A549 (cell line): ENCODE measurements around the gene ATG10.

ENCODE experiments used
- BHLHE40 ChIP-seq: IDR thresholded peaks from 2 replicates; pipeline ENCODE4 v1.6.1; 2012; ENCODE audit warnings: low read depth, low read length, inconsistent platforms
- CEBPB ChIP-seq, 2 experiments: fragments of >200 bp in 1 of 2; sonication (Bioruptor Twin) in 1 of 2; formaldehyde crosslinking in 1 of 2; IDR thresholded peaks; 2 replicates each; pipeline ENCODE4 v1.6.1; 2012 to 2016
- CHD2 ChIP-seq: fragments of 150-350 bp; IDR thresholded peaks from 2 replicates; pipeline ENCODE4 v1.6.1; 2014; ENCODE audit warnings: low read length; ENCODE audit not compliant: partially characterized antibody
- EP300 ChIP-seq, 2 experiments: fragments of >200 bp; sonication (Bioruptor Twin); formaldehyde crosslinking; IDR thresholded peaks; 2 replicates in 1 of 2; 3 replicates in 1 of 2; pipeline ENCODE4 v1.6.1; 2016 to 2017
- MAFK ChIP-seq: fragments of 450-650 bp; IDR thresholded peaks from 2 replicates; pipeline ENCODE4 v1.6.1; 2014; ENCODE audit not compliant: partially characterized antibody
- PHF8 ChIP-seq: fragments of 200-600 bp; sonication (generic); IDR thresholded peaks from 2 replicates; pipeline ENCODE4 v1.6.1; 2016; ENCODE audit warnings: low read depth, mild to moderate bottlenecking, antibody characterized with exemption, moderate library complexity, borderline replicate concordance
- POLR2A ChIP-seq: IDR thresholded peaks from 2 replicates; pipeline ENCODE4 v1.6.1; 2012; ENCODE audit warnings: mild to moderate bottlenecking, low read length
- RCOR1 ChIP-seq: fragments of 150-350 bp; IDR thresholded peaks from 2 replicates; pipeline ENCODE4 v1.6.1; 2014; ENCODE audit warnings: antibody characterized with exemption, low read length, low read depth
- REST ChIP-seq: fragments of 200-600 bp; sonication (generic); IDR thresholded peaks from 2 replicates; pipeline ENCODE4 v1.6.1; 2016; ENCODE audit warnings: antibody characterized with exemption, mild to moderate bottlenecking, moderate library complexity
- SMC3 ChIP-seq: fragments of >200 bp; sonication (Bioruptor Twin); formaldehyde crosslinking; IDR thresholded peaks from 3 replicates; pipeline ENCODE4 v1.6.1; 2018; ENCODE audit warnings: inconsistent platforms
- TF ChIP-seq, protein P1 (sequence below): fragments of >200 bp; sonication (Bioruptor Twin); formaldehyde crosslinking; IDR thresholded peaks from 3 replicates; pipeline ENCODE4 v1.5.1; 2016
- TF ChIP-seq, protein P2 (sequence below): fragments of 150-350 bp; IDR thresholded peaks from 2 replicates; pipeline ENCODE4 v1.6.1; 2014; ENCODE audit warnings: low read depth, mild to moderate bottlenecking, low read length

DNA sequence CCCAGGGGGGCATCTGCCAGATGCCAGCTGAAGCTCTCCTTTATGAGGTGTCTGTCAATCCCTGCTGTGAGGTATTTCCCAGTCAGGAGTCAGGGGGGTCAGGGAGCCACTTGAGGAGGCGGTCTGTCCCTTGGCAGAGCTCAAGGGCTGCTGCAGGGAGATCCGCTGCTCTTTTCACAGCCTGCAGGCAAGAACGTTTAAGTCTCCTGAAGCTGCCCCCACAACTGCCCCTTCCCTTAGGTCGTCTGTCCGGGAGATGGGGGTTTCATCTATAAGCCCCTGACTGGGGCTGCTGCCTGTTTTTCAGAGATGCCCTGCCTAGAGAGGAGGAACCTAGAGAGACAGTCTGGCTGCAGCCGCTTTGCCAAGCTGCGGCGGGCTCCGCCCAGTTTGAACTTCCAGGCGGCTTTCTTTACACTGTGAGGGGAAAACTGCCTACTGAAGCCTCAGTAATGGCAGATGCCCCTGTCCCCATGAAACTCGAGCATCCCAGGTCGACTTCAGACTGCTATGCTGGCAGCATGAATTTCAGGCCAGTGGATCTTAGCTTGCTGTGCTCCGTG is 158.0 kb downstream of the ATG10 start:
- no peak for TF ChIP-seq RCOR1
- TF ChIP-seq, protein P1, sequence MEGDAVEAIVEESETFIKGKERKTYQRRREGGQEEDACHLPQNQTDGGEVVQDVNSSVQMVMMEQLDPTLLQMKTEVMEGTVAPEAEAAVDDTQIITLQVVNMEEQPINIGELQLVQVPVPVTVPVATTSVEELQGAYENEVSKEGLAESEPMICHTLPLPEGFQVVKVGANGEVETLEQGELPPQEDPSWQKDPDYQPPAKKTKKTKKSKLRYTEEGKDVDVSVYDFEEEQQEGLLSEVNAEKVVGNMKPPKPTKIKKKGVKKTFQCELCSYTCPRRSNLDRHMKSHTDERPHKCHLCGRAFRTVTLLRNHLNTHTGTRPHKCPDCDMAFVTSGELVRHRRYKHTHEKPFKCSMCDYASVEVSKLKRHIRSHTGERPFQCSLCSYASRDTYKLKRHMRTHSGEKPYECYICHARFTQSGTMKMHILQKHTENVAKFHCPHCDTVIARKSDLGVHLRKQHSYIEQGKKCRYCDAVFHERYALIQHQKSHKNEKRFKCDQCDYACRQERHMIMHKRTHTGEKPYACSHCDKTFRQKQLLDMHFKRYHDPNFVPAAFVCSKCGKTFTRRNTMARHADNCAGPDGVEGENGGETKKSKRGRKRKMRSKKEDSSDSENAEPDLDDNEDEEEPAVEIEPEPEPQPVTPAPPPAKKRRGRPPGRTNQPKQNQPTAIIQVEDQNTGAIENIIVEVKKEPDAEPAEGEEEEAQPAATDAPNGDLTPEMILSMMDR = no peak
- TF ChIP-seq, protein P2, sequence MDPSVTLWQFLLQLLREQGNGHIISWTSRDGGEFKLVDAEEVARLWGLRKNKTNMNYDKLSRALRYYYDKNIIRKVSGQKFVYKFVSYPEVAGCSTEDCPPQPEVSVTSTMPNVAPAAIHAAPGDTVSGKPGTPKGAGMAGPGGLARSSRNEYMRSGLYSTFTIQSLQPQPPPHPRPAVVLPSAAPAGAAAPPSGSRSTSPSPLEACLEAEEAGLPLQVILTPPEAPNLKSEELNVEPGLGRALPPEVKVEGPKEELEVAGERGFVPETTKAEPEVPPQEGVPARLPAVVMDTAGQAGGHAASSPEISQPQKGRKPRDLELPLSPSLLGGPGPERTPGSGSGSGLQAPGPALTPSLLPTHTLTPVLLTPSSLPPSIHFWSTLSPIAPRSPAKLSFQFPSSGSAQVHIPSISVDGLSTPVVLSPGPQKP = no peak
- TF ChIP-seq CHD2 = no peak
- TF ChIP-seq CEBPB (IDR thresholded peaks at IDR 0.05) = no peak
- TF ChIP-seq EP300 (IDR thresholded peaks at IDR 0.05) = no peak
- TF ChIP-seq REST = no peak
- TF ChIP-seq PHF8 = no peak
- no peak for TF ChIP-seq MAFK
- TF ChIP-seq SMC3 = no peak
- TF ChIP-seq BHLHE40 = no peak
- TF ChIP-seq POLR2A = no peak
